DOHH2 (cell line): ENCODE measurements around the gene LGI2.

Experiments used
- CTCF ChIP-seq: fragments of 200-600 bp; sonication (generic); IDR thresholded peaks from one replicate; pipeline ENCODE4 v1.5.1; 2014; ENCODE audit warnings: antibody characterized with exemption, mild to moderate bottlenecking, low read depth, low read length; ENCODE audit not compliant: poor library complexity, severe bottlenecking
- EZH2phosphoT487 ChIP-seq: fragments of 200-600 bp; sonication (generic); IDR thresholded peaks from 2 replicates; pipeline ENCODE4 v1.6.1; 2017; ENCODE audit warnings: borderline replicate concordance, mild to moderate bottlenecking, antibody characterized with exemption, low read length, moderate library complexity, mixed read lengths

DNA sequence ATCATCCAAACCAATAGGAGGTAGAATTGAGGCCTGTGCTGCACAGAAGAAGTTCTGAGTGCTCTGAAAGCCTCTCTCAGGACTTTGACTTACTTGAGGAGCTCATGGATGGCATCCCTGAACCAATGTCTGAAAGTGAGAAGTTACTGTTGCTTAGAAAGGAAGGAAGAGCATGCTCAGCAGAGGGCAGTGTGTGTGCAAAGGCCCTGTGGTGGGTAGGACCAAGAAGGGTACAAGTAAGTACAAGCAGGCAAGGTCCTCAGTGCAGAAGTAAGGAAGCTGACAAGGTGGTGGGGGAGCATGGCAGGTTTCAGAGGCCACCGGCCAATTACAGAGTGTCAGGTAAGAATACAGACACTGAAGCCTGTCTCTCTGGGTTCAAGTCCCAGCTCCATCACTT is 31.4 kb upstream of the LGI2 start:
- TF ChIP-seq CTCF (no peak), EZH2phosphoT487 (no peak)
